BLaER1 (cell line): ENCODE results near the gene DCDC1.

Source experiments
- H3K27ac ChIP-seq: shearing (Covaris generic); formaldehyde crosslinking; 2 replicates; pipeline ENCODE4 v1.8.1; 2022
- H3K27me3 ChIP-seq: shearing (Covaris generic); formaldehyde crosslinking; 2 replicates; pipeline ENCODE4 v1.8.1; 2022
- H3K36me3 ChIP-seq: shearing (Covaris generic); formaldehyde crosslinking; 2 replicates; pipeline ENCODE4 v1.8.1; 2022
- H3K4me1 ChIP-seq: shearing (Covaris generic); formaldehyde crosslinking; 2 replicates; pipeline ENCODE4 v1.8.1; 2022
- H3K4me2 ChIP-seq: shearing (Covaris generic); formaldehyde crosslinking; 2 replicates; pipeline ENCODE4 v1.8.1; 2022
- H3K4me3 ChIP-seq: shearing (Covaris generic); formaldehyde crosslinking; 2 replicates; pipeline ENCODE4 v1.8.1; 2022
- H3K9ac ChIP-seq: shearing (Covaris generic); formaldehyde crosslinking; 2 replicates; pipeline ENCODE4 v1.8.1; 2022
- H3K9me3 ChIP-seq: shearing (Covaris generic); formaldehyde crosslinking; 2 replicates; pipeline ENCODE4 v1.8.1; 2022
- H4K20me1 ChIP-seq: shearing (Covaris generic); formaldehyde crosslinking; 2 replicates; pipeline ENCODE4 v1.8.1; 2022
- Cebpa-rat ChIP-seq: shearing (Covaris generic); IDR thresholded peaks from 2 replicates; pipeline ENCODE4 v1.8.1; 2022

DCDC1 gene

DNA sequence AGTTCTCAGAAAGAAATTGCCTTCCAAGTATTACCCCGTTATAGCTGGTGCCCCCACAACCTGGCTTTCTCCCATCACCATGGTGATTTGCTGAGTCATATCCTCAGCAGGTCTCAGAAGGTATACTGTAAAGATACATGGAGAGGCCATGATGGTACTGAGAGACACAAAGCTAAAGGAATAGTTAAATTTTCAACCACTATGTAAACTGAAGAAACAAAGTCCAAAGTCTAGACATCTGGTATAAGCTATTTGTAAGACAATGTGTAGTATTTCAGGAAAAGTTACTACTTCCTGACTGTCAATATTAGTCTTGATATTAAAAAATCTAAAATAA is 377.1 kb downstream of the DCDC1 start:
- H3K4me3 ChIP-seq, result no peak overlapping the region
- H3K9me3 ChIP-seq, result no peaks in the 10 kb centered on the region
- no peak for TF ChIP-seq Cebpa-rat
- H3K4me1 ChIP-seq, result no peaks in the 10 kb centered on the region
- no peaks in the 10 kb centered on the region for H3K36me3 ChIP-seq
- H4K20me1 ChIP-seq, result no peaks in the 10 kb centered on the region
- no peak overlapping the region for H3K4me2 ChIP-seq
- H3K27me3 ChIP-seq, result no peaks in the 10 kb centered on the region
- no peak overlapping the region for H3K9ac ChIP-seq
- no peak overlapping the region for H3K27ac ChIP-seq

DNA sequence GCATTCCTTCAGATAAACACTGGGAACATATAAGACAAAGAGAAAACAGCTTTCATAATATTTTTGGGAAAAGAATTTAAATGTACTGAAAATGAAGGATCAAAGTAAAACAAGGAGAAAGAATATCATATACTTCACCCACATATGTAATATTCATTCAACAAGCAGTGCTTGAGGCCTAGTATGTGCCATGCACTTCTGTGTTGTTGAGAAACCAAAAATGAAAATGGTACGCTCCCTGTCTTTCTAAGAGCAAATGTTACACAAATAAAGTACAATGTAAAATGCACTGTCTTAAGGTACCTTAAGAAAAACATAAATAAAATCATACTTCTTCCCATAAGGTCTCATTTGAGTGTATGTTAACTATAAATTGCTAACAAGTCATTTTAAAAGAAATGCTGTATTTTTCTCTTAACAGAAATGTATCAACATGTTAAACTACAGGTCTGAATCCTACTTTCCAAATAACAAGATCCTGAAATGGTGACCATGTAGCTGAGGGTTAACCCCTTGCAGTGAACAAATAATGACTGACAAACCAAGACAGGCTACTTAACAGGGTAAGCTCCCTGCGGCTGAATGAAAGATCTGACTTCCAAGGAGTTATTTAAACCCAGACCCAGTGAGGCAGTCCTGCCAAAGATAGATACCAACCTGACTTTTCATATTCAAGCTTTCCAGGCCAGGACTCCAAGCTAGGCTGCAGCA is 377.6 kb downstream of the DCDC1 start:
- H4K20me1 ChIP-seq, result no peaks in the 10 kb centered on the region
- H3K27ac ChIP-seq, result no peak overlapping the region
- no peaks in the 10 kb centered on the region for H3K9me3 ChIP-seq
- H3K9ac ChIP-seq, result no peak overlapping the region
- no peak overlapping the region for H3K4me2 ChIP-seq
- H3K36me3 ChIP-seq, result no peaks in the 10 kb centered on the region
- H3K4me3 ChIP-seq, result no peak overlapping the region
- TF ChIP-seq Cebpa-rat, result no peak
- H3K27me3 ChIP-seq, result no peaks in the 10 kb centered on the region
- no peaks in the 10 kb centered on the region for H3K4me1 ChIP-seq

DNA sequence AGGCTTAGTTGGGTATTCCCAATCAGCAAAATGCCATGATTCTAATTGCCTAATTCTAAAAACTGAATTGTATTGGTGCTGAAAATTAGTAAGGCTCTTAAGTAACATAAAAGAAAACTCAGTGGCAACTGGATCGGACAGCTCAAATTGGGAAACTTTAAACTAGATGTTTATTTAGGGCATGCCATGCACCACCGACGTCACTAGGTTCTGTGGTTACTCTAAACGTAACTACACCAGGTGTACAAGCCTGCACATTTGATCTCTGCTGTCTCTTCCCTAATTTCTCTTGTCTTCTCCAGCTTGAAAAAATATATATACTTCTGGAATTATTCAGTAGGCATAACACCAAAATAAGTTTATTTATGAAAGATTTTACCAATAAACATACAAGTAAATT is 378.2 kb downstream of the DCDC1 start:
- TF ChIP-seq Cebpa-rat, result no peak
- no peak overlapping the region for H3K9ac ChIP-seq
- no peaks in the 10 kb centered on the region for H3K9me3 ChIP-seq
- no peak overlapping the region for H3K4me3 ChIP-seq
- H3K36me3 ChIP-seq, result no peaks in the 10 kb centered on the region
- no peaks in the 10 kb centered on the region for H4K20me1 ChIP-seq
- H3K4me1 ChIP-seq, result no peaks in the 10 kb centered on the region
- no peak overlapping the region for H3K27ac ChIP-seq
- no peaks in the 10 kb centered on the region for H3K27me3 ChIP-seq
- no peak overlapping the region for H3K4me2 ChIP-seq

DNA sequence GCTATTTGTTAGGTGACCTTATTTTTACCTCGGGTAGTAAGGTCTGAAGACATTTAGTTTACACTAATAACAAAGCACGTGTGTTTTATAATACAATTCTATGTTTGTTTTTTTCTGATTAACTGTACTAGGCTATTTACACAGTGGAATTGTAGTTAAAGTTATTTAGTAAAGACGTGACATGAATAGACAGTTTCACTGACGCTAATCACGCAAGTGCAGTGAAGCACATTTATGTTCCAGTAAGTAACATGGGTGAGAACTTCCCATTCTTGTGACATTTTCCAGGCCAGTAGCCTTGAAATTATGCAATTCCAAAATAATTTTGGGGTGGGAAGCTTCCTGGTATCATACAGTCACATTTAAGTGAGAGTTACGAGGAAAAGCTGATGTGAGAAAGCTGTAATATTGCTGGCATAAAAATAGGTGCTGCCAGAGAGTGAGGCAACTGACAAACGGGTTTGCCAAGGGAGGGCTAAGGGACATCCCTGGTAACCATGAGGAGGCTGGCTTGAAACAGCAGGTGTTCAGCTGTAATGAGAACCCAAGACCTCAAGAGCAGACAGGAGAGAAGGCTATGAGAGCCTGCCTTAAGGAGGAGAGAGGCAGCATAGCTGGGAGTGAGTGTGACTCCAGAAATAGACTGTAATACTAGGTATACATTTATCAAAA is 378.8 kb downstream of the DCDC1 start:
- H3K36me3 ChIP-seq, result no peaks in the 10 kb centered on the region
- no peak overlapping the region for H3K4me2 ChIP-seq

GRCh38 chr11:30987819-30988218 is 381.7 kb downstream of the DCDC1 start:
- TF ChIP-seq Cebpa-rat, result no peak
- H3K36me3 ChIP-seq, result no peaks in the 10 kb centered on the region
- no peaks in the 10 kb centered on the region for H3K27me3 ChIP-seq
- H3K4me3 ChIP-seq, result no peak overlapping the region
- H3K4me1 ChIP-seq, result no peaks in the 10 kb centered on the region
- H3K9me3 ChIP-seq, result no peaks in the 10 kb centered on the region
- H4K20me1 ChIP-seq, result no peaks in the 10 kb centered on the region
- H3K9ac ChIP-seq, result no peak overlapping the region
- H3K27ac ChIP-seq, result no peak overlapping the region
- no peak overlapping the region for H3K4me2 ChIP-seq

More for the DNA sequence above, 378.8 kb downstream of the DCDC1 start:
- no peaks in the 10 kb centered on the region for H4K20me1 ChIP-seq
- no peak overlapping the region for H3K9ac ChIP-seq
- H3K4me1 ChIP-seq, result no peaks in the 10 kb centered on the region
- TF ChIP-seq Cebpa-rat, result no peak
- no peak overlapping the region for H3K4me3 ChIP-seq
- no peaks in the 10 kb centered on the region for H3K9me3 ChIP-seq
- no peak overlapping the region for H3K27ac ChIP-seq
- H3K27me3 ChIP-seq, result no peaks in the 10 kb centered on the region

DNA sequence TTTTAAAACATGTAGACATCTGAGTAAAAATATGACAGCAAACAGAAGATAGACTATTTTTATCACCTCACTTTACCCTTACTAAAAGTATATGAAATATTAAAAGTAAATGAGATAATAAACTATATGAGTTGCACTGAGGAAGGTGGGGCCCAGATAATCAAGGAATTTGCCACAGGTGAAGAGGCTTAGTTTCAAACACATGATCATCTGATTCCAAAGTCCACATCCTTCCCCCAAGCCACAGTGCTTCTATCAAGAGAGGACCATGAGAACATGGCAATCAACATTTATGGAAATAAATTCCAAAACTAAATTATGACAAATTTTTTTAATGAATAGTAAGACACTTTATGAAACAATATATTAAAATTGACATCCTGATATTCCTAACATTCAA is 384.0 kb downstream of the DCDC1 start:
- Histone ChIP-seq H3K9me3 (no peaks in the 10 kb centered on the region), H3K4me1 (no peaks in the 10 kb centered on the region), H3K4me3 (no peak overlapping the region), H3K27me3 (no peaks in the 10 kb centered on the region), H3K4me2 (no peak overlapping the region), H4K20me1 (no peaks in the 10 kb centered on the region), H3K9ac (no peak overlapping the region), H3K27ac (no peak overlapping the region), H3K36me3 (no peaks in the 10 kb centered on the region)
- no peak for TF ChIP-seq Cebpa-rat

- TF ChIP-seq Cebpa-rat, result no peak
- H3K9ac ChIP-seq, result no peak overlapping the region
Measured at GRCh38 chr11:30984827-30985226, 384.7 kb downstream of the DCDC1 start.

GRCh38 chr11:30984442-30984816 is 385.1 kb downstream of the DCDC1 start:
- Histone ChIP-seq H3K9ac (no peak overlapping the region), H3K4me2 (no peak overlapping the region), H3K4me3 (no peak overlapping the region), H3K4me1 (no peaks in the 10 kb centered on the region), H3K27ac (no peak overlapping the region), H3K36me3 (no peaks in the 10 kb centered on the region), H3K9me3 (no peaks in the 10 kb centered on the region), H3K27me3 (no peaks in the 10 kb centered on the region), H4K20me1 (no peaks in the 10 kb centered on the region)
- no peak for TF ChIP-seq Cebpa-rat

More at GRCh38 chr11:30984827-30985226, 384.7 kb downstream of the DCDC1 start:
- Histone ChIP-seq H4K20me1 (no peaks in the 10 kb centered on the region), H3K9me3 (no peaks in the 10 kb centered on the region), H3K4me2 (no peak overlapping the region), H3K4me3 (no peak overlapping the region), H3K27me3 (no peaks in the 10 kb centered on the region), H3K4me1 (no peaks in the 10 kb centered on the region), H3K36me3 (no peaks in the 10 kb centered on the region), H3K27ac (no peak overlapping the region)

- Histone ChIP-seq H3K4me1 (no peaks in the 10 kb centered on the region), H4K20me1 (no peaks in the 10 kb centered on the region), H3K4me2 (no peak overlapping the region), H3K4me3 (no peak overlapping the region), H3K27ac (no peak overlapping the region), H3K36me3 (no peaks in the 10 kb centered on the region), H3K27me3 (no peaks in the 10 kb centered on the region), H3K9ac (no peak overlapping the region), H3K9me3 (no peaks in the 10 kb centered on the region)
- TF ChIP-seq Cebpa-rat, result no peak
Measured at GRCh38 chr11:30983776-30984441, 385.6 kb downstream of the DCDC1 start.

DNA sequence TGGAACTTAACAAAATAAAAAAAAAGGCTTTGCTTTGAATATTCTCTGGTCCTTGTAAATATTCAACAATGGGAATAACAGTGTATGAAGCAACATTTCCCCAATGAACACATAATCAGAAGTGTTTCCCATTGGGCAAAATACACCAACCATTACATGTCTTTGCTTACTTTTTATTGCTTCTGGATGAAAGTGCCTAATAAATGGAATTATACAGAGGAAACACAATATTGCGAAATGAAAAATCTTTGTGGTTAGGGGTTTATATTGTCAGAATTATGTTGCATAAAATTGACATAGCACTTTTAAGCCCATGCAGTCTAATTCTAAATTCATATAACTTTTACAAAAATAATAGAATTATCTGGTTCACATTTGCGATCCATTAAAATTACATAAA is 386.4 kb downstream of the DCDC1 start:
- Histone ChIP-seq H3K4me2 (no peak overlapping the region), H3K36me3 (no peaks in the 10 kb centered on the region), H3K27ac (no peak overlapping the region), H4K20me1 (no peaks in the 10 kb centered on the region), H3K9ac (no peak overlapping the region), H3K9me3 (no peaks in the 10 kb centered on the region), H3K27me3 (no peaks in the 10 kb centered on the region), H3K4me1 (no peaks in the 10 kb centered on the region), H3K4me3 (no peak overlapping the region)
- no peak; the same call in 1 of the 2 replicates for TF ChIP-seq Cebpa-rat
